Muscle of arm (tissue), 12 donors: Measurements from ENCODE around the gene ARL4D. TPM values are rescaled to one million over a fixed set of nuclear protein-coding genes. Genes with fewer than 3 reads are reported as not detected.
"Not testable (repeated sequence)": the region's sequence is repeated elsewhere in the genome, so short reads cannot be mapped to it uniquely, and the experiment has no call there.

Experiments
- DNase-seq: peaks from one replicate; pipeline ENCODE4 v3.0.0-alpha.2; 2013
- polyA plus RNA-seq, 12 donors: library from polyadenylated mRNA; unstranded; fragments of 120-200 nt; gene quantifications; one replicate each; pipeline ENCODE4 v1.2.1, GENCODE V29; 2013; ENCODE audit not compliant: insufficient read length in 12 of 12

ARL4D gene
- polyA plus RNA-seq, 12 donors = 7.2 to 15.9 (median 7.9) TPM; not detected in 1

- DNase-seq = not testable (repeated sequence)
These were observed 20.6 kb downstream of the ARL4D start for GRCh38 chr17:43419375-43419882.

GRCh38 chr17:43423777-43424455, 25.1 kb downstream of the ARL4D start:
- no peak for DNase-seq

GRCh38 chr17:43427362-43428043, 28.7 kb downstream of the ARL4D start:
- DNase-seq = no peak

- DNase-seq = no peak
These were observed 29.7 kb downstream of the ARL4D start for GRCh38 chr17:43428524-43428923.

GRCh38 chr17:43430936-43431713, 32.3 kb downstream of the ARL4D start:
- no peak for DNase-seq

- DNase-seq = peak; percentile 86
These were observed 33.1 kb downstream of the ARL4D start for GRCh38 chr17:43431714-43432523.

GRCh38 chr17:43434902-43435319, 36.1 kb downstream of the ARL4D start:
- no peak for DNase-seq

GRCh38 chr17:43437756-43438155, 39.0 kb downstream of the ARL4D start:
- DNase-seq = no peak

- no peak for DNase-seq
These were observed 39.8 kb downstream of the ARL4D start for GRCh38 chr17:43438626-43439025.

GRCh38 chr17:43439041-43439440, 40.2 kb downstream of the ARL4D start:
- no peak for DNase-seq

GRCh38 chr17:43442711-43443110, 43.9 kb downstream of the ARL4D start:
- no peak for DNase-seq

- no peak for DNase-seq
These were observed 44.6 kb downstream of the ARL4D start for GRCh38 chr17:43443381-43443780.

- no peak for DNase-seq
These were observed 45.6 kb downstream of the ARL4D start for GRCh38 chr17:43444223-43445008.

- no peak for DNase-seq
These were observed 46.3 kb downstream of the ARL4D start for GRCh38 chr17:43445009-43445589.

- no peak for DNase-seq
These were observed 48.0 kb downstream of the ARL4D start for GRCh38 chr17:43446773-43447172.

GRCh38 chr17:43448720-43449469, 50.1 kb downstream of the ARL4D start:
- DNase-seq = no peak

GRCh38 chr17:43449470-43450248, 50.9 kb downstream of the ARL4D start:
- no peak for DNase-seq
